Kidney (tissue), 14 donors: ENCODE measurements around the gene SH3PXD2A. TPM values are rescaled to one million over a fixed set of nuclear protein-coding genes. Genes with fewer than 3 reads are reported as not detected.
A peak's percentile ranks its signal among the peaks of the same experiment; 100 is the strongest.

Experiments
- DNase-seq, 5 donors: peaks; one replicate each; pipeline ENCODE4 v3.0.0-alpha.2; 2013 to 2020
- FAIRE-seq: peaks from 2 replicates; lab custom pipeline; 2012; peaks lifted over from hg19 to GRCh38; lab: Jason Lieb, UNC
- H3K27ac ChIP-seq, 2 donors: one replicate each; pipeline ENCODE4 v1.7.0; 2013; ENCODE audit warnings: low read depth in 2 of 2, low read length in 2 of 2, inconsistent platforms in 1 of 2
- H3K27me3 ChIP-seq: one replicate; pipeline ENCODE4 v1.7.1; 2013; ENCODE audit warnings: low read length, inconsistent platforms; ENCODE audit not compliant: control insufficient read depth, insufficient read depth
- H3K36me3 ChIP-seq, 3 donors: one replicate each; pipeline versions ENCODE4 v1.7.0 to v1.7.1; 2013; ENCODE audit warnings: low read length in 3 of 3, control low read depth in 1 of 3, inconsistent platforms in 1 of 3; ENCODE audit not compliant: insufficient read depth in 3 of 3, control insufficient read depth in 2 of 3
- H3K4me1 ChIP-seq, 3 donors: one replicate each; pipeline versions ENCODE4 v1.7.0 to v1.7.1; 2013; ENCODE audit warnings: low read length in 3 of 3, inconsistent platforms in 1 of 3, low read depth in 1 of 3; ENCODE audit not compliant: control insufficient read depth in 2 of 3, insufficient read depth in 2 of 3
- H3K4me3 ChIP-seq, 3 donors: one replicate each; pipeline versions ENCODE4 v1.7.0 to v1.8.1; 2013; ENCODE audit warnings: low read length in 3 of 3, control low read depth in 1 of 3, inconsistent platforms in 1 of 3
- H3K9ac ChIP-seq, 3 donors: one replicate each; pipeline versions ENCODE4 v1.7.0 to v1.7.1; 2013; ENCODE audit warnings: low read length in 3 of 3, control low read depth in 1 of 3, inconsistent platforms in 1 of 3
- H3K9me3 ChIP-seq, 3 donors: one replicate each; pipeline versions ENCODE4 v1.7.0 to v1.7.1; 2013; ENCODE audit warnings: low read length in 3 of 3, control low read depth in 1 of 3, inconsistent platforms in 1 of 3; ENCODE audit not compliant: control insufficient read depth in 2 of 3, insufficient read depth in 1 of 3
- intact Hi-C: fragments of 100-400 bp; cut with DNase I; formaldehyde crosslinking; loops from one replicate; pipeline ENCODE4 v1.11.1; 2022
- polyA plus RNA-seq: library from polyadenylated mRNA; stranded (reverse); fragments of 350-450 nt; fragmentation: Illumina TruSeq; extraction: RNeasy Lipid Tissue Mini Kit (QIAGEN cat#74804); gene quantifications from one replicate; pipeline ENCODE4 v1.2.3, GENCODE V29; 2014; ENCODE audit warnings: low read depth, low replicate concordance; ENCODE audit not compliant: insufficient read depth
- total RNA-seq: library from RNA; stranded (reverse); fragmentation: NEBNext Ultra II Directional; extraction: Animal tissue kit (Norgen Biotek cat#: 25700); gene quantifications from one replicate; pipeline ENCODE4 v1.2.1, GENCODE V29; 2021
- TF ChIP-seq, protein P1 (sequence below): IDR thresholded peaks from 3 replicates; pipeline ENCODE4 v1.5.1; 2012; ENCODE audit warnings: mild to moderate bottlenecking, moderate library complexity, borderline replicate concordance; ENCODE audit not compliant: insufficient read depth; ENCODE audit errors: extremely low read depth
- donor health status: control.
- donor health status: control.
- donor health status: control.
- donor health status: control.
- donor health status: control.
- donor health status: DM: yes; HTN: yes; CAD: no.
- donor health status: Normal renal cell carcinoma (clear cell type).

Gene SH3PXD2A
- total and polyA plus RNA-seq, 2 donors from 2014 or later: 2.4 to 20.1 TPM

DNA sequence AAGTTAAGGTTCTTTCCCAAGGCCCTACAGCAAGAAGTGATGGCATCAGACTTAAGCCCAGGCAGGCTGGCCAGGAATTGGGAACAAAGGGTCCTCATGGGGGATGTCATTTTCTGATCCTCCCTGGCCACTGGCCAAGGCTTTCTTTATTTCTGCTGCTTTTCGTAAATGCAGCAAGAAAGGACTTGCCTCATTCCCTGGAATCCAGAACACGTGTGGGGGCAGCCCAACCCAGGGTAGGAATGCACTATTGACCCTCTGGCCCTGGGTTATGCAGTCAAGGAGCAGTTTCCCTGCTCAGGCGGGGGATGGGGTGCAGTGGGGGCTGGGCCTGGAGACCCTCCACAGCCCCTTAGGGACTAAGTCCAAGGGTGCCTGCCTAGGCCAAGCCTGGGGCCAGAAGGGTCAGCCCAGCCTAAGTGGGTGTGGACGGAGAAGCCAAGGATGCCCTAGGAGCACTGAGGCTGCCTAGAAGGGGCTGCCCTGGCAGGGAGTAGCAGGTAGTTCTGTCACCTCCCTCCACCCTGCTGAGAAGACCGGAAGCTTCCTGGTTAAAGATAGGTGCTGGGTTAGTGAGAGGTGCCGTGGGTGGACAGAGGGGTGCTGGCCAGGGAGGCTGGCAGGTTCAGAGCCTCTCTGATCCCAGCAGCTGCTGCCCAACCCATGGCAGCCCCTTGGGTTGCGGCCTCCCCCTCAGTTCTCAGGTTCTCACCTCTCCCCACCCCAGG is 179.2 kb downstream of the SH3PXD2A start:
- intact Hi-C loops: no loop called here
- H3K27me3 ChIP-seq: no peaks in the 10 kb centered on the region
- H3K9ac ChIP-seq: no peak overlapping the region
- TF ChIP-seq, protein P1, sequence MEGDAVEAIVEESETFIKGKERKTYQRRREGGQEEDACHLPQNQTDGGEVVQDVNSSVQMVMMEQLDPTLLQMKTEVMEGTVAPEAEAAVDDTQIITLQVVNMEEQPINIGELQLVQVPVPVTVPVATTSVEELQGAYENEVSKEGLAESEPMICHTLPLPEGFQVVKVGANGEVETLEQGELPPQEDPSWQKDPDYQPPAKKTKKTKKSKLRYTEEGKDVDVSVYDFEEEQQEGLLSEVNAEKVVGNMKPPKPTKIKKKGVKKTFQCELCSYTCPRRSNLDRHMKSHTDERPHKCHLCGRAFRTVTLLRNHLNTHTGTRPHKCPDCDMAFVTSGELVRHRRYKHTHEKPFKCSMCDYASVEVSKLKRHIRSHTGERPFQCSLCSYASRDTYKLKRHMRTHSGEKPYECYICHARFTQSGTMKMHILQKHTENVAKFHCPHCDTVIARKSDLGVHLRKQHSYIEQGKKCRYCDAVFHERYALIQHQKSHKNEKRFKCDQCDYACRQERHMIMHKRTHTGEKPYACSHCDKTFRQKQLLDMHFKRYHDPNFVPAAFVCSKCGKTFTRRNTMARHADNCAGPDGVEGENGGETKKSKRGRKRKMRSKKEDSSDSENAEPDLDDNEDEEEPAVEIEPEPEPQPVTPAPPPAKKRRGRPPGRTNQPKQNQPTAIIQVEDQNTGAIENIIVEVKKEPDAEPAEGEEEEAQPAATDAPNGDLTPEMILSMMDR: no peak
- H3K27ac ChIP-seq: peak overlapping the region in 1 of 2 donors; percentile 27
- no peak for DNase-seq
- peaks cover 0 to 9% (median 0%) of the 10 kb centered on the region in 3 donors for H3K4me1 ChIP-seq
- no peaks in the 10 kb centered on the region for H3K36me3 ChIP-seq
- no peak for FAIRE-seq
- no peak overlapping the region for H3K4me3 ChIP-seq
- no peaks in the 10 kb centered on the region for H3K9me3 ChIP-seq

DNA sequence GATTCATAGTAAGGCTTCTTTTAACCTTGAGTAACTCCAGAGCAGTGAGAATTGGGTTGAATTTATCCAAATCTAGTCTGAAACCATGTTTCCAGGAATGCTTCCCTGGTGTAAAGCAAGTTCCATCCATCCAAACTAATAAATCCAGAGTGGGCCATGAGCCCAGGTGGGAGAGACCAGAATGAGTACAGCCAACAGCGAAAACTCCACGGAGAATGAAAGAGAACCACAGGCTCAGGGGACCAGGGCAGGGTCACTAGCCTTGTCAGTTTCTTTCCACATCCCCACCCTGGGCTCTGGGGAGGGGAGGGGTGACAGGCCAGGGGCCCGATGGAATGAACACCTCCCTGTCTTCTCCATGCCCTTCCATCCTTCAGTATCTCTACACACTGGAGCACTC is 181.8 kb downstream of the SH3PXD2A start:
- intact Hi-C loops: no loop called here
- H3K36me3 ChIP-seq: no peaks in the 10 kb centered on the region
- no peak for DNase-seq
- H3K9me3 ChIP-seq: no peaks in the 10 kb centered on the region
- no peak for FAIRE-seq
- H3K27me3 ChIP-seq: no peaks in the 10 kb centered on the region
- H3K4me1 ChIP-seq: peaks cover 0 to 16% (median 0%) of the 10 kb centered on the region in 3 donors
- H3K27ac ChIP-seq: no peak overlapping the region
- no peak overlapping the region for H3K9ac ChIP-seq
- TF ChIP-seq, protein P1: no peak
- H3K4me3 ChIP-seq: no peak overlapping the region

DNA sequence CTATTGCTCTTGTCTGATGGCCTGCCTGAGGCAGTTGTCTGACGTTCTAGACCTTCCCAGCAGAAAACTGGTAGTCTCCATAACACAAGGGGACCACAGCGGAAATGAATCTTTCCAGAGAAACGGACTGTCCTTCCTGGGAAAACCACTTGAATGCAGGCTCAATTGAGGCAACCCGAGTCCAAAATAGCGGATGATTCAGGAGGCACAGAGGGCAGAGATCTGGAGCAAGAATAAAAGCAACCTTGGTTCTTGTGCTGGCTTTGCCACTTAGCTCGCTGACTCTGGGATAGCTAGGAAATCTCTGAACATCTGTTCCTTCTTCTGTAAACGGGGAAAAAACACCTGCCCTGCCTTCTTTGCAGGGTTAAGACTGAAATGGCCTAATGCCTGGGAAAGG is 183.0 kb downstream of the SH3PXD2A start:
- DNase-seq (no peak), FAIRE-seq (no peak)
- no peak overlapping the region for H3K9ac ChIP-seq
- no peak overlapping the region for H3K4me3 ChIP-seq
- peaks cover 0 to 15% (median 6%) of the 10 kb centered on the region in 3 donors for H3K4me1 ChIP-seq
- no peaks in the 10 kb centered on the region for H3K9me3 ChIP-seq
- no peaks in the 10 kb centered on the region for H3K36me3 ChIP-seq
- H3K27ac ChIP-seq: no peak overlapping the region
- no peaks in the 10 kb centered on the region for H3K27me3 ChIP-seq
- TF ChIP-seq, protein P1: no peak
- intact Hi-C loops: no loop called here
